Activated CD8-positive, alpha-beta memory T cell treated with anti-CD3 and anti-CD28 coated beads, Interleukin-2, amount 50 U/mL, for 4 hours (primary cell): ENCODE data around the gene HIPK3.
"Not testable (repeated sequence)": the region's sequence is repeated elsewhere in the genome, so short reads cannot be mapped to it uniquely, and the experiment has no call there.

ENCODE experiments used
- DNase-seq: peaks from one replicate; pipeline ENCODE4 v3.0.0-alpha.2; 2020

The HIPK3 gene

GRCh38 chr11:33366918-33367317 is 109.7 kb downstream of the HIPK3 start:
- DNase-seq: no peak

- not testable (repeated sequence) for DNase-seq
These were observed 111.3 kb downstream of the HIPK3 start for GRCh38 chr11:33368475-33368874.

- no peak for DNase-seq
These were observed 111.8 kb downstream of the HIPK3 start for GRCh38 chr11:33368931-33369330.

GRCh38 chr11:33373636-33374035 is 116.5 kb downstream of the HIPK3 start:
- DNase-seq: no peak

DNA sequence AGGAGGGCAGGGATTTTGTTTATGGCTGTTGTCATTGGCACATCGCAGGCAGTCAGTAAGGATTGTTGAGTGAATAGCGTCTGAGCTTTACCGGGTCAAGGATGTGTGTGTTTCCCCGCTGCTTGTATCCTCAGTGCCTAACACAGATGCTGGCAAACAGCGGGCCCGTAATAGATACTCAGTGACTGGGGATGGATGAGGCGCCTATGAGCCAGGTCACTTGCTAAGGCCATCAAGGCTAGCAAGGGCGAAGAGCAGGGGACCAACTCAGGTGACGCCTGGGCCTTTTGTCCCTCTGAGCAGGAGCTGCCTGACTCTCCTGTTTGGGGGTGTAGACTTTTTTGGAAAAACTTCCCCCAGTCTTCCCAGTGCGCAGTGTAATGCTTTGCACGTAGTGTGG is 118.1 kb downstream of the HIPK3 start:
- DNase-seq: no peak

DNA sequence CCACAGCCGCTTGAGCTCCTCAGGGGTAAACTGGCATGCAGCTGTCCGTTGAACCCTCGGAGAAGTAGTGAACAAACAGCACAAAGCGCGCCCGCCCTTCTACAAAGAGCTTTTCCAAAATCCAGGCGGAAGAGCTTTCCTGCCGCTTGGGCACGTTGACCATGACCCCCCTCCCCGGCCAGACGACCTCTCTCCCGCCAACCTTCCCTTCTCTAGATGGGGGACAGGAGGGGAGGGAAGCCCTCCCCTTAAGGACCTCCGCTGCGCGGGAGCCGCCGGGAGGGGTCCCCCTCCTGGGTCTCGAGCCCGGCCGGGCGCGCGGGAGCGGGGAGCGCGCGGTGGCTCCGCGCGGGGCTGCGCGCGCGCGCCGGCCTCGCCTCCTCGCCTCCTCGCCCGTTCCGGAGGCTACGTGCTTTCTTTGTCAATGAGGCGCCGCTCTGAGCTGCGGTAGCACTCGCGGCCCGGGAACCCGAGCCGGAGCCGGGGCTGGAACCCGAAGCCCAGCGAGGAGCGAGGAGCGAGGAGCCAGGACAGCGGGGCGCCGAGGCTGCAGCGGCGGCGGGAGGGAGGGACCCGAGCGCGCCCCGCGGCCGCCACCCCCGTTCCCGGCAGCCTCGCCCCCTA is 118.6 kb downstream of the HIPK3 start, which contains the start of gene KIAA1549L:
Gene KIAA1549L (plus strand): TSS at position 421 of the 624 bp plus-strand sequence.
- DNase-seq: no peak

GRCh38 chr11:33376331-33377310 is 119.4 kb downstream of the HIPK3 start:
- no peak for DNase-seq

DNA sequence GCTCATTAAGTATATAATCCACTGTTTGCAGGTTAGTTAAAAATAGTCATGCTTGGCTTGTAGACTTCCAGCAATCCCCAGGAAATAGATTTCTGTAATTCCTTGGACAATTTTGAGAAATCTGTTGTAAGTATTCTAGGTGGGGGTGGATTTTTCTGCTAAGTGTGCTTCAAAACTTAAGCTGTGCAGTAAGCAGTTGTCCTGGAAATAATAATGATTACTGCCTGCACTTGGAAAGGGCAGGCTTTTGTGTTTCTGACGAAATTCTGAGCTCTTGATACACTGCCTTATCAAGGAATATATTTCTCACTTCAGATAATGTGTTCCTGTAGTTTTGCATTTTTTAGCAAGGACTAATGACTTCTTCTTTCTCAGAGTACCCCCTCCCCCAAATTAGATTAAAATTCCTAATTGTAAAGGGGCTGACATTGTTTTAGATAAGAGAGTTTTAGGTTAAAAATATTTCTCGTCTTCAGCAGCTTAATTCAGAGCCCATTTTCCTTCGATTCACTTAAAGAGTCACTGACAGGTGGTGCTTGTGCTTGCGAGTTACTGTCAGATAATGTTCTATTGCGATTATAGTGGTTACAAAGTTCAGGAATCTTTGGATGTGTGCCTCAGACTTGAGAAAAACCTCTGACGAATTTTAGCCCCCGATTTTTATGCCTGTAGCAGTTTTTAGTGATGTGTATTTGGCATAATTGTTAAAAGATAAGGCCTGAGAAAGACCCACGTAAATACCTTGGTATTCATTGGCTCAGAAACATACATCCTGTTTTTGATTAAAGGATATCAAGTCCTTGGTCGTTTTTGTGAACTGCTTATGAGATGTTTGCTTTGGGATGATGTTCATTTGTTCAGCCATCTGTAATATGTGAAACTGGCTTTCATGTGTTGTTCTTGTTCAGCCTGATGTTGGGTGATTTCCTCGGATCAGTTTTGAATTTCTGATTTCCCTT is 120.5 kb downstream of the HIPK3 start:
- DNase-seq: no peak

GRCh38 chr11:33379947-33380346 is 122.8 kb downstream of the HIPK3 start:
- DNase-seq: no peak

- no peak for DNase-seq
These were observed 126.1 kb downstream of the HIPK3 start for GRCh38 chr11:33383075-33383919.

DNA sequence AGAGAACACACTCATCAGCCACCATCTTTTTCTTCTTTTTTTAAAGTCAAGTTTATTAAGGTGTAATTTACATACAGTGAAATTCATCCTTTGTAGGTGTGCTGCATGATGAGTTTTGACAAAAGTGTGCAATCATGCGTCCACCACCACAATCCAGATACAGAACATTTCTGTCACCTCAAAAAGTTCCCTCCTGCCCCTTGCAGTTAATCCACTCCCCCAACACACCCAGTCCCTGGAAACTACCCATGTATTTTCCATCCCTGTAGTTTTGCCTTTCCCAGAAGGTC is 126.7 kb downstream of the HIPK3 start:
- DNase-seq: no peak

DNA sequence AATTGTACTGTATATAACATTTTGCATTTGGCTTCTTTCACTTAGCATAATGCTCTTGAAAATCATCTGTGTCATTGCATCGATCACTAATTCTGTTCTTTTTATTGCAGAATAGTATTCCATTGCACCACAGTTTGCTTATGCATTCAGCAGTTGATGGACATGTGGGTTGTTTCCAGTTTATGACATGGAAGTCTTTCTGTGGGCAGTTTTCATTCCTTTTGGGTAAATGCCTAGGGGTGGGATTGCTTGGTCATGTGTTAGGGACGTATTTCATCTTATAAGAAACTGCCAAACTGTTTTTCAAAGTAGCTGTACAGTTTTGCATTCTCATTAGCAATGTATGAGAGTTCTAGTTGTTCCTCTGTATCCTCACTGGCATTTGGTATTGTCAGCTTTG is 127.0 kb downstream of the HIPK3 start:
- no peak for DNase-seq

- no peak for DNase-seq
These were observed 130.4 kb downstream of the HIPK3 start for GRCh38 chr11:33387581-33387980.

- no peak for DNase-seq
These were observed 130.8 kb downstream of the HIPK3 start for GRCh38 chr11:33387996-33388395.

GRCh38 chr11:33388793-33389525 is 131.8 kb downstream of the HIPK3 start:
- no peak for DNase-seq

DNA sequence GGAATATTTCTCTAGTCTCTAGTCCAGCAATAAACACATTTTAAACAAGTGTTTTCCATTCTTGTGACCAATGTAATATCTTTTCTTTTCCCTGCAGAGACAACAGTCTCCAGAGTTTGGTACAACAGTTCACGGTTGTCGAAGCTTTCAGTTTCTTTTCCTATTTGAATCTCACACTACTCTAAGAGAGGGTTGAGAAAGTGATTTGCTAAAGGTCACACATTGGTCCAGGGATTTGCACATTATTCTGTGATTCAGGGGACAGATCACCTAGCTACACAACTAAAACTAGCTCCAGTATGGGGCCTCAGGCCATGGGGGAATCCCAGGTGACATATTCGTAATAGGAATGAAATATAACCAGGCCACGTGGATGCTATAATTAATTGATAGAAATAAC is 132.5 kb downstream of the HIPK3 start:
- DNase-seq: no peak

DNA sequence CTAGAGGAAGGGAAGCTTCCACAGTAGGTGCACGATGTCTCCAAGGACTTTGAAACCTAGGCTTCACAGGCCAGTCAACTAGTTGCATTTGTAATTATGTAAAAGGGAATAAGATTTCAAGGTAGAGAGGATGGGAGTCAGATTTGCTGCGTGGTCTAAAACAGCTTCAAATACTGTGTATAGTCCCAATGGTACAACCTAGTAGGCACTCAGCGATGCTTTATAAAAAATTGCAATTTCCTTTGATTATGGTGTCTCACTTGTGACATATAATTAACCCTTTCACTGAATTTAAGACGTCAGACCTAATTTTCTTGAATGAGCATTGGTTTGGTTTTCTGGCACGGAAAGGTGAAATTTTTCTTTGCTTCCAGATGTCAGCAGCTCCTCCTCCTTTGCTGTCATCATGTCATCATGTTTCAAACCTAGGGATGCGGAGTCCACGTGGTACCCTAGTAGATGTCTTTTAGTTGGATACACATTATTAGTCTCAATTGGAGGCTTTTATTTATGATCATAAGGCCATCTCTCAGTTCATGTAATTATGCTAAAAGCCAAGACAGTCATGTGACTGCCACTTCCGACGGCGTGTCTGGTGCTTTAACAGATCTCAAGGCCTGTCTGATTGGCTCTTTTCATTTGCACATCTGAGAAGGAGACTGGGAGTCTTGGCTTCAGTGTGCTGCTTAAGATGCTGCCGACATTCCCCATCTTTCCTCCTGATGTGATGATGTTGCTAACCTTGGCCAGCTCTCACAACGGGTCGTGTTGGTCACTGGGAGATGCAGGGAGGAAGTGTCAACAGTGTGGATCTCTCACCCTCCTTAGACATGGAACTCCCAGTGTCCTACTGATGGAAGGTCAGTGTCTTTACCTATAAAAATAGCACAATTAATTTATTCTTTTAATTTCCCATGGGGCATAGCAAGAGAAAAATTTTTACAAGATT is 134.0 kb downstream of the HIPK3 start:
- DNase-seq: no peak

GRCh38 chr11:33391893-33392251 is 134.7 kb downstream of the HIPK3 start:
- DNase-seq: no peak

GRCh38 chr11:33394431-33395109 is 137.4 kb downstream of the HIPK3 start:
- no peak for DNase-seq

GRCh38 chr11:33396361-33396760 is 139.2 kb downstream of the HIPK3 start:
- DNase-seq: no peak
